ENCODE results near the gene MAMSTR.

- TF ChIP-seq MAFK (IDR thresholded peaks at IDR 0.05; ENCODE audit: low read depth, low read length), result no peak
- TF ChIP-seq, protein P1, sequence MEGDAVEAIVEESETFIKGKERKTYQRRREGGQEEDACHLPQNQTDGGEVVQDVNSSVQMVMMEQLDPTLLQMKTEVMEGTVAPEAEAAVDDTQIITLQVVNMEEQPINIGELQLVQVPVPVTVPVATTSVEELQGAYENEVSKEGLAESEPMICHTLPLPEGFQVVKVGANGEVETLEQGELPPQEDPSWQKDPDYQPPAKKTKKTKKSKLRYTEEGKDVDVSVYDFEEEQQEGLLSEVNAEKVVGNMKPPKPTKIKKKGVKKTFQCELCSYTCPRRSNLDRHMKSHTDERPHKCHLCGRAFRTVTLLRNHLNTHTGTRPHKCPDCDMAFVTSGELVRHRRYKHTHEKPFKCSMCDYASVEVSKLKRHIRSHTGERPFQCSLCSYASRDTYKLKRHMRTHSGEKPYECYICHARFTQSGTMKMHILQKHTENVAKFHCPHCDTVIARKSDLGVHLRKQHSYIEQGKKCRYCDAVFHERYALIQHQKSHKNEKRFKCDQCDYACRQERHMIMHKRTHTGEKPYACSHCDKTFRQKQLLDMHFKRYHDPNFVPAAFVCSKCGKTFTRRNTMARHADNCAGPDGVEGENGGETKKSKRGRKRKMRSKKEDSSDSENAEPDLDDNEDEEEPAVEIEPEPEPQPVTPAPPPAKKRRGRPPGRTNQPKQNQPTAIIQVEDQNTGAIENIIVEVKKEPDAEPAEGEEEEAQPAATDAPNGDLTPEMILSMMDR (conservative IDR thresholded peaks at IDR 0.05; ENCODE audit: low read depth, low read length), result no peak
- TF ChIP-seq RFX5 (IDR thresholded peaks at IDR 0.05; ENCODE audit: low read depth, low read length), result no peak
- no peak for TF ChIP-seq POLR2A (IDR thresholded peaks at IDR 0.05; ENCODE audit: low read depth, low read length)
- no peak for TF ChIP-seq RCOR1 (IDR thresholded peaks at IDR 0.05; ENCODE audit: insufficient replicate concordance, low read length)
- no peak for TF ChIP-seq NFE2L2 (IDR thresholded peaks at IDR 0.05; ENCODE audit: low read depth, low read length)
Observed at GRCh38 chr19:48673436-48674100, 46.0 kb downstream of the MAMSTR start.
